NOMO-1 (cell line): ENCODE data around the gene SLAIN2.
"Not testable (repeated sequence)": the region's sequence is repeated elsewhere in the genome, so short reads cannot be mapped to it uniquely, and the experiment has no call there.

Experiments
- DNase-seq, 2 experiments: peaks; one replicate each; lab custom pipeline; 2025; ENCODE audit not compliant: unreplicated experiment in 2 of 2; lab: John Stamatoyannopoulos, UW

SLAIN2 gene

GRCh38 chr4:48431401-48431800 is 90.1 kb downstream of the SLAIN2 start:
- no peak for DNase-seq

GRCh38 chr4:48432017-48432416 is 90.7 kb downstream of the SLAIN2 start:
- no peak for DNase-seq

GRCh38 chr4:48436318-48436717 is 95.0 kb downstream of the SLAIN2 start:
- no peak for DNase-seq

- DNase-seq, result no peak
Observed at GRCh38 chr4:48439988-48440387, 98.7 kb downstream of the SLAIN2 start.

- DNase-seq, result peak in 1 of 2 experiments; percentile 16
Observed at GRCh38 chr4:48440914-48441313, 99.6 kb downstream of the SLAIN2 start.

GRCh38 chr4:48445704-48446103 is 104.4 kb downstream of the SLAIN2 start:
- no peak for DNase-seq

- no peak for DNase-seq
Observed at GRCh38 chr4:48446642-48447041, 105.3 kb downstream of the SLAIN2 start.

- no peak for DNase-seq
Observed at GRCh38 chr4:48449151-48449550, 107.8 kb downstream of the SLAIN2 start.

- no peak for DNase-seq
Observed at GRCh38 chr4:48450740-48451139, 109.4 kb downstream of the SLAIN2 start.

GRCh38 chr4:48451656-48452055 is 110.3 kb downstream of the SLAIN2 start:
- not testable (repeated sequence) for DNase-seq

GRCh38 chr4:48454591-48454990 is 113.3 kb downstream of the SLAIN2 start:
- DNase-seq, result no peak

- no peak for DNase-seq
Observed at GRCh38 chr4:48461000-48461399, 119.7 kb downstream of the SLAIN2 start.

GRCh38 chr4:48462363-48462762 is 121.0 kb downstream of the SLAIN2 start:
- no peak for DNase-seq

GRCh38 chr4:48467442-48467841 is 126.1 kb downstream of the SLAIN2 start:
- DNase-seq, result no peak

- no peak for DNase-seq
Observed at GRCh38 chr4:48467891-48468290, 126.6 kb downstream of the SLAIN2 start.

GRCh38 chr4:48470137-48470536 is 128.8 kb downstream of the SLAIN2 start:
- DNase-seq, result no peak

- DNase-seq, result no peak
Observed at GRCh38 chr4:48470570-48470969, 129.2 kb downstream of the SLAIN2 start.

GRCh38 chr4:48472794-48473193 is 131.5 kb downstream of the SLAIN2 start:
- DNase-seq, result no peak

- DNase-seq, result no peak
Observed at GRCh38 chr4:48475770-48476169, 134.4 kb downstream of the SLAIN2 start.
